Neutrophil (primary cell): ENCODE measurements around the gene C2orf80.
"Not testable (repeated sequence)": the region's sequence is repeated elsewhere in the genome, so short reads cannot be mapped to it uniquely, and the experiment has no call there.

Source experiments
- H3K27ac ChIP-seq: fragments of 200-600 bp; sonication (generic); 2 replicates; pipeline ENCODE4 v1.5.1; 2016; ENCODE audit warnings: mild to moderate bottlenecking, moderate library complexity
- H3K27me3 ChIP-seq: fragments of 200-600 bp; sonication (generic); 2 replicates; pipeline ENCODE4 v1.6.0; 2016; ENCODE audit warnings: mild to moderate bottlenecking
- H3K36me3 ChIP-seq: fragments of 200-600 bp; sonication (generic); 2 replicates; pipeline ENCODE4 v1.5.1; 2017
- H3K4me1 ChIP-seq, 2 experiments: fragments of 200-600 bp in 1 of 2; sonication (generic) in 1 of 2; 1 replicate in 1 of 2; 2 replicates in 1 of 2; pipeline versions ENCODE4 v1.5.1 to v1.6.1; 2013 to 2016; ENCODE audit warnings: low read depth in 1 of 2, low read length in 1 of 2, mild to moderate bottlenecking in 1 of 2, moderate library complexity in 1 of 2; ENCODE audit not compliant: control insufficient read depth in 1 of 2, insufficient read depth in 1 of 2
- H3K4me3 ChIP-seq, 2 experiments: fragments of 200-600 bp in 1 of 2; sonication (generic) in 1 of 2; 1 replicate in 1 of 2; 2 replicates in 1 of 2; pipeline ENCODE4 v1.5.1; 2013 to 2016; ENCODE audit warnings: low read depth in 1 of 2, low read length in 1 of 2, mild to moderate bottlenecking in 1 of 2, moderate library complexity in 1 of 2
- H3K9me3 ChIP-seq: fragments of 200-600 bp; sonication (generic); 2 replicates; pipeline ENCODE4 v1.5.1; 2016
- TF ChIP-seq, protein P1 (sequence below): fragments of 200-600 bp; sonication (generic); IDR thresholded peaks from 2 replicates; pipeline ENCODE4 v1.5.1; 2016; ENCODE audit warnings: antibody characterized with exemption

C2orf80 gene

DNA sequence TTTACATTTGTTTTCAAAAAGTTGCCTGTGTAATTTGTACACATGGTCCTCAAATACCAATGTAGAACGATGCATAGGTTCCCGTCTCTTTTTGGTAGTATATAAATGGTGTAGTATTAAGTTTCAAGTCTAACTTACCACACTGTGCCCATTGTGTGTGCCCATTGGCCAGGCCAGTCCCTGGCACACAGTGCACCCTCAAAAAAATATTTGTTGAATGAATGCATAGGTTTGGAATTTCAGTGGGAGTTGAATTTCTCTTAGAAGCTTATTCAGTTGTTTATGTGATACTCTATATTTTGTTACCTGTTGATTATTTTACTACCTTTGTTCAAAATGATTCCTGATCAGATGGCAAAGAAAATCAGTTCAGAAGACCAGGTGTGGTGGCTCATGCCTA, 35.0 kb upstream of the C2orf80 start:
- Histone ChIP-seq H3K4me3 (no peak overlapping the region), H3K9me3 (no peaks in the 10 kb centered on the region), H3K27me3 (no peaks in the 10 kb centered on the region), H3K36me3 (no peaks in the 10 kb centered on the region), H3K4me1 (no peaks in the 10 kb centered on the region), H3K27ac (no peak overlapping the region)
- TF ChIP-seq, protein P1, sequence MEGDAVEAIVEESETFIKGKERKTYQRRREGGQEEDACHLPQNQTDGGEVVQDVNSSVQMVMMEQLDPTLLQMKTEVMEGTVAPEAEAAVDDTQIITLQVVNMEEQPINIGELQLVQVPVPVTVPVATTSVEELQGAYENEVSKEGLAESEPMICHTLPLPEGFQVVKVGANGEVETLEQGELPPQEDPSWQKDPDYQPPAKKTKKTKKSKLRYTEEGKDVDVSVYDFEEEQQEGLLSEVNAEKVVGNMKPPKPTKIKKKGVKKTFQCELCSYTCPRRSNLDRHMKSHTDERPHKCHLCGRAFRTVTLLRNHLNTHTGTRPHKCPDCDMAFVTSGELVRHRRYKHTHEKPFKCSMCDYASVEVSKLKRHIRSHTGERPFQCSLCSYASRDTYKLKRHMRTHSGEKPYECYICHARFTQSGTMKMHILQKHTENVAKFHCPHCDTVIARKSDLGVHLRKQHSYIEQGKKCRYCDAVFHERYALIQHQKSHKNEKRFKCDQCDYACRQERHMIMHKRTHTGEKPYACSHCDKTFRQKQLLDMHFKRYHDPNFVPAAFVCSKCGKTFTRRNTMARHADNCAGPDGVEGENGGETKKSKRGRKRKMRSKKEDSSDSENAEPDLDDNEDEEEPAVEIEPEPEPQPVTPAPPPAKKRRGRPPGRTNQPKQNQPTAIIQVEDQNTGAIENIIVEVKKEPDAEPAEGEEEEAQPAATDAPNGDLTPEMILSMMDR, result no peak

DNA sequence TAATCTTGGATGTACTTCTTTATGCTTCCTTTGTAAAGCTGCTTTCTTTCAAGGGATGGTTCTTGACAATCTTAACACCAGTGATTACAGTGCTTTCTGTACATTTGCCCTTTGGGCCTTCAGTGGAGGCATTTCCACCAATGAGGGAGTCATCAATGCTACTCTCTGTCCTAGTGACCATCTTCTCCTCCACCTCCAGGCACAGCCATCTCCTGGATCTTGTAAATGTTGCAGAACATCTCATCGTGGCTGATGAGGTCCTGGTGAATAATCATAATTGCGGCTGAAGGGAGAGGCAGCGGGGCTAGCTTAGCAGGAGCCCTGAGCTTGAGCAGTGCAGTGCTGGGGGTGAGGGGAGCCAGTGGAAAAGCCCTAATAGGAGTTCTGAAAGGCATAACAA, 32.5 kb upstream of the C2orf80 start:
- no peaks in the 10 kb centered on the region for H3K4me1 ChIP-seq
- H3K36me3 ChIP-seq, result no peaks in the 10 kb centered on the region
- H3K9me3 ChIP-seq, result no peaks in the 10 kb centered on the region
- H3K27me3 ChIP-seq, result no peaks in the 10 kb centered on the region
- TF ChIP-seq, protein P1, result no peak
- H3K4me3 ChIP-seq, result no peak overlapping the region
- no peak overlapping the region for H3K27ac ChIP-seq

DNA sequence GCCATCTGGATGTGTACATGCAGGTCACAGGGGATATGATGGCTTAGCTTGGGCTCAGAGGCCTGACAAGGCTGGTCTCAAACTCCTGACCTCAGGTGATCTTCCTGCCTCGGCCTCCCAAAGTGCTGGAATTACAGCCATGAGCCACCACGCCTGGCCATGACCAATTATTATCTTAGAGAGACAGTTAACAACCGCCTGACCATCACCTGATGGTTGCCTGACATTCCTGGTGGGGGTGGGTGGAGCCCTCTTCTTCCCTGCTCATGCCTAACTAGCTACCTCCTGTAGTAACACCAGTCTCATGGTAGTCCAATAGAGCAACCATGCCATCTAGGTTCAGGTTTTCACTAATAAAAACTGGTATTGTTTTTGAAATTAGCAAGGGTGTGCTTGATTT, 32.0 kb upstream of the C2orf80 start:
- not testable (repeated sequence) for H3K27me3 ChIP-seq

DNA sequence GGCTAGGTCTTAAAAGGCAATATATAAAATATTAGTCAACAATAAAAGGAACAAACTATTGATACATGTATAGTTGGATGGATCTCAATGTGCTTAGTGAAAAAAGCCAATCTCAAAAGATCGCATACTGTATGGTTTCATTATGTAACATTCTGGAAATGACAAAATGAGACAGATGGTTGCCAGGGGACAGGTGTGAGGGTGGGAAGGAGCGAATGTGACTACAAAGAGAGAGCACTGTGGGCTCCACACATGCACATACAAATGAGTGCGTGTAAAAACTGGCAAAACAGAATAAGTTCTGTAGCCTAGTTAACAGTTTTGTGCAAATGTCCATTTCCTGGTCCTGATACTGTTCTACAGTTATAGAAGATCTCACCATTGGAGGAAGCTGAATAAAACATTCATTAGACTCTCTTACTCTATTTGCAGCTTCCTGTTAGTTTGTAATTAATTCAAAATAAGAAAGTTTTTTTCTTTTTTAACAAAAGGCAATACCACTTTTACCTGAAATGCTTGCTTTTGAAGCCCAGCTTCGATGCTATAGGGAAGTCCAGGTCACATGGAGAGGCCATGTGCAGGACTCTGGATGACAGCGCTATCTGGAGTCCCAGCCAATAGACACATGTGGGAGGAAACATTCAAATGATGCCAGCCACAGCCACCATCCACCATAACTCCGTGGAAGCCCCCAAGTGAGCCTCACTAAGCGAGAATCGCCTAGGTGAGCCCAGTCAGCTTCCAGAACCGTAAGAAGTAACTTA, 21.0 kb upstream of the C2orf80 start:
- no peaks in the 10 kb centered on the region for H3K4me1 ChIP-seq
- TF ChIP-seq, protein P1, result no peak
- no peaks in the 10 kb centered on the region for H3K9me3 ChIP-seq
- no peaks in the 10 kb centered on the region for H3K36me3 ChIP-seq
- no peak overlapping the region for H3K4me3 ChIP-seq
- no peaks in the 10 kb centered on the region for H3K27me3 ChIP-seq
- H3K27ac ChIP-seq, result no peak overlapping the region

More for the DNA sequence above, 32.0 kb upstream of the C2orf80 start:
- not testable (repeated sequence) for H3K9me3 ChIP-seq, H3K36me3 ChIP-seq, H3K4me1 ChIP-seq, H3K4me3 ChIP-seq, H3K27ac ChIP-seq

DNA sequence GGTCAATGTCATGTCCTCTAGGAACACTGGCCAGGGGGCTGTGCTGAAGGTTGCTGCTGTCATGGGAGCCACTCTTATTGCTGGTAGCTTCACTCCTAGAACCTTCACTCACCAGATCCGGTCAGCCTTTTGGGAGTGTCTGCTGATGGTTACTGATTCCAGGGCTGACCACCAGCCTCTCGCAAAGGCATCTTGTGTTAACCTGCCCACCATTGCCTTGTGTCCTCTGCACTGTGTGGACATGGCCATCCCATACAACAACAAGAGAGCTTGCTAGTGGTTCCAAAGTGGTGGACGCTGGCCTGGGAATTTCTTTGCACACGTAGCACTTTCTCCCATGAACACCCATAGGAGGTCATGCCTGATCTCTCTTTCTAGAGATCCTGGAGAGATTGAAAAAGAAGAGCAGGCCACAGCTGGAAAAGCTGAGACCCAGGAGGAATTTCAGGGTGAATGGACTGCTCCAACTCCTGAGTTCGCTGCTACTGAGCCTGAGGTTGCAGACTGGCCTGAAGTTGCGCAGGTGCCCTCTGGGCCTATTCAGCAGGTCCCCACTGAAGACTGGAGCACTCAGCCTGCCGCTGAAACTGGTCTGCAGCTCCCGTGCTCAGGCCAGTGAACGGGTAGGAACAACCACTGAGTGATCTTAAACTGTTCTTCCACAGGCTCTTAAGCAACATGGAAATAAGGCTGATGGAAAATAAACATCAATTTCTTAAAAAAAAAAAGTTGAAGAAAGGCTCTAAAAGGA, 18.7 kb upstream of the C2orf80 start:
- TF ChIP-seq, protein P1, result no peak
- Histone ChIP-seq H3K9me3 (no peaks in the 10 kb centered on the region), H3K4me1 (peaks cover 4 to 6% of the 10 kb centered on the region in 2 experiments), H3K36me3 (no peaks in the 10 kb centered on the region), H3K4me3 (no peak overlapping the region), H3K27me3 (no peaks in the 10 kb centered on the region), H3K27ac (no peak overlapping the region)

DNA sequence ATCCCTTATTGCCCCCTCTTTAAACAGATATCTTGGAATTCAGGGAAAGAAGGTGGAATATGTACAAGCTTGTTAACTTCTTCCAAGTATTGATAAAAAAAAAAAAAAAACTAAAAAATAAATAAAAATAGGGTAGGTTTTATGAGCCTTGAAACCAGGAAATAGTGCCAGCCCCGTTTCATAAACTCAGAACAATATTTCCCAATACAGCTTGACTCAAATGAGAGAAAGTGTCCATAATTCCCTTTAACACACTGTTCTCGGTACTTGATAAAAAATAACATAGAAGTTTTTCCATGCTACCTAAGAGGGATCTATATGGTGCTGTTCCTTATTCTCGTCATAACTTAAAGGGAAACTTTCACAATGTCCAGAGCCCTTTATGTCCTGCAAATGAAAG, 17.9 kb upstream of the C2orf80 start:
- Histone ChIP-seq H3K27ac (no peak overlapping the region), H3K4me3 (no peak overlapping the region), H3K9me3 (no peaks in the 10 kb centered on the region), H3K27me3 (no peaks in the 10 kb centered on the region), H3K36me3 (no peaks in the 10 kb centered on the region), H3K4me1 (peaks cover 4 to 6% of the 10 kb centered on the region in 2 experiments)
- TF ChIP-seq, protein P1, result no peak
